HCT116 (cell line): ENCODE results near the gene TAF4B. TPM values are rescaled to one million over a fixed set of nuclear protein-coding genes. Genes with fewer than 3 reads are reported as not detected.

Source experiments
- ATAC-seq: fragments of 200-7000 bp; cut with Tn5 transposase; 2 replicates; pipeline ENCODE4 v1.9.1; 2020; ENCODE audit warnings: mild to moderate bottlenecking, moderate library complexity
- BruUV-seq: library from RNA; stranded (reverse); fragments of 400-500 nt; replicated peaks from 2 replicates; lab custom pipeline; 2021; lab: Mats Ljungman, UMichigan
- CTCF ChIA-PET: fragments of 300-600 bp; sonication (Branson Sonifier 250); formaldehyde crosslinking; loops from one replicate; lab custom pipeline; 2021; ENCODE audit warnings: antibody characterized with exemption; lab: Charles Lee
- POLR2A ChIA-PET: fragments of 300-600, 350-600 bp; sonication (Branson Sonifier 250); formaldehyde crosslinking; loops from one replicate; lab custom pipeline; 2021; ENCODE audit warnings: antibody characterized with exemption; lab: Charles Lee
- RAD21 ChIA-PET, 2 experiments: fragments of 300-600 bp; sonication (Branson Sonifier 250); formaldehyde crosslinking; loops; one replicate each; lab custom pipeline; 2023; ENCODE audit warnings: low total read pairs in 2 of 2; ENCODE audit not compliant: uncharacterized antibody in 2 of 2, unreplicated experiment in 2 of 2, low non-redundant PET in 1 of 2; lab: Charles Lee
- DNase-seq: peaks from one replicate; pipeline ENCODE4 v3.0.0-alpha.2; 2010; ENCODE audit warnings: low read depth, low spot score
- H2AFZ ChIP-seq: fragments of 200-600 bp; shearing (Covaris generic), sonication (generic); 2 replicates; pipeline ENCODE4 v1.6.1; 2017; ENCODE audit warnings: low read depth, mixed run types, mixed read lengths, antibody characterized with exemption, low read length; ENCODE audit not compliant: poor library complexity, severe bottlenecking
- H3K27ac ChIP-seq: 2 replicates; pipeline ENCODE4 v1.5.1; 2012; ENCODE audit warnings: low read depth, low read length
- H3K27me3 ChIP-seq: fragments of 200-600 bp; sonication (generic); 2 replicates; pipeline ENCODE4 v1.6.1; 2016; ENCODE audit warnings: mixed run types, low read length, mixed read lengths; ENCODE audit not compliant: insufficient read depth
- H3K36me3 ChIP-seq, 2 experiments: fragments of 200-500 bp in 1 of 2; fragments of 200-600 bp in 1 of 2; sonication (Bioruptor generic) in 1 of 2; sonication (generic) in 1 of 2; 2 replicates each; pipeline versions ENCODE4 v1.5.1 to v1.6.1; 2014 to 2016; ENCODE audit warnings: low read length in 2 of 2, inconsistent platforms in 1 of 2, mixed read lengths in 1 of 2, mixed run types in 1 of 2; ENCODE audit not compliant: insufficient read depth in 2 of 2, control insufficient read depth in 1 of 2
- H3K4me1 ChIP-seq, 2 experiments: fragments of 200-600 bp in 1 of 2; sonication (generic) in 1 of 2; 2 replicates each; pipeline versions ENCODE4 v1.5.1 to v1.6.1; 2012 to 2017; ENCODE audit warnings: low read length in 2 of 2, inconsistent platforms in 1 of 2, mild to moderate bottlenecking in 1 of 2, mixed read lengths in 1 of 2, mixed run types in 1 of 2, moderate library complexity in 1 of 2; ENCODE audit not compliant: insufficient read depth in 2 of 2, control insufficient read depth in 1 of 2
- H3K4me2 ChIP-seq: fragments of 200-600 bp; sonication (generic); 2 replicates; pipeline ENCODE4 v1.6.1; 2017; ENCODE audit warnings: mixed run types, low read length, mixed read lengths
- H3K4me3 ChIP-seq, 2 experiments: fragments of 200-600 bp in 1 of 2; sonication (generic) in 1 of 2; replicated peaks in 1 of 2; 2 replicates each; pipeline ENCODE4 v1.5.1; 2011 to 2016; ENCODE audit warnings: low read length in 2 of 2, control low read depth in 1 of 2, low read depth in 1 of 2, mild to moderate bottlenecking in 1 of 2, mixed read lengths in 1 of 2, mixed run types in 1 of 2
- H3K79me2 ChIP-seq: fragments of 200-600 bp; sonication (generic); 2 replicates; pipeline ENCODE4 v1.6.1; 2017; ENCODE audit warnings: mild to moderate bottlenecking, mixed run types, low read length, moderate library complexity, mixed read lengths; ENCODE audit not compliant: insufficient read depth
- H3K9ac ChIP-seq: fragments of 200-600 bp; sonication (generic); 2 replicates; pipeline ENCODE4 v1.6.1; 2016; ENCODE audit warnings: low read length, mixed read lengths
- H3K9me2 ChIP-seq: fragments of 200-600 bp; sonication (generic), shearing (Covaris generic); 2 replicates; pipeline ENCODE4 v1.6.1; 2017; ENCODE audit warnings: mixed run types, mild to moderate bottlenecking, moderate library complexity; ENCODE audit not compliant: insufficient read depth
- H3K9me3 ChIP-seq, 2 experiments: fragments of 200-500 bp in 1 of 2; fragments of 200-600 bp in 1 of 2; sonication (Bioruptor generic) in 1 of 2; sonication (generic) in 1 of 2; 2 replicates each; pipeline ENCODE4 v1.6.1; 2014 to 2017; ENCODE audit warnings: low read length in 2 of 2, mixed read lengths in 2 of 2, inconsistent platforms in 1 of 2, low read depth in 1 of 2, mild to moderate bottlenecking in 1 of 2, mixed run types in 1 of 2, moderate library complexity in 1 of 2; ENCODE audit not compliant: control insufficient read depth in 1 of 2, insufficient read depth in 1 of 2
- H4K20me1 ChIP-seq: fragments of 200-600 bp; sonication (generic), shearing (Covaris generic); 2 replicates; pipeline ENCODE4 v1.6.1; 2017; ENCODE audit warnings: mixed run types, mild to moderate bottlenecking, moderate library complexity; ENCODE audit not compliant: insufficient read depth
- CBX3 ChIP-seq: IDR thresholded peaks from 2 replicates; pipeline ENCODE4 v1.6.1; 2012; ENCODE audit warnings: low read depth
- EGR1 ChIP-seq: IDR thresholded peaks from 2 replicates; pipeline ENCODE4 v1.6.1; 2012; ENCODE audit warnings: low read depth
- ELF1 ChIP-seq: IDR thresholded peaks from 2 replicates; pipeline ENCODE4 v1.6.1; 2012; ENCODE audit warnings: low read depth, borderline replicate concordance
- EZH2 ChIP-seq: fragments of 200-600 bp; sonication (generic); IDR thresholded peaks from 2 replicates; pipeline ENCODE4 v1.6.1; 2017; ENCODE audit warnings: antibody characterized with exemption, mixed run types
- EZH2phosphoT487 ChIP-seq: fragments of 200-600 bp; IDR thresholded peaks from 2 replicates; pipeline ENCODE4 v1.6.1; 2018; ENCODE audit warnings: antibody characterized with exemption, borderline replicate concordance
- JUND ChIP-seq: IDR thresholded peaks from 2 replicates; pipeline ENCODE4 v1.6.1; 2012
- MAX ChIP-seq: IDR thresholded peaks from 2 replicates; pipeline ENCODE4 v1.6.1; 2012
- POLR2A ChIP-seq: IDR thresholded peaks from 2 replicates; pipeline ENCODE4 v1.7.0; 2011; ENCODE audit warnings: borderline replicate concordance; ENCODE audit not compliant: insufficient read depth, insufficient read length; ENCODE audit errors: extremely low read depth
- POLR2AphosphoS5 ChIP-seq: IDR thresholded peaks from 2 replicates; pipeline ENCODE4 v1.6.1; 2011; ENCODE audit warnings: mild to moderate bottlenecking, low read depth, low read length, moderate library complexity
- REST ChIP-seq: IDR thresholded peaks from 2 replicates; pipeline ENCODE4 v1.6.1; 2012; ENCODE audit warnings: low read depth
- SIN3A ChIP-seq: IDR thresholded peaks from 2 replicates; pipeline ENCODE4 v1.6.1; 2012; ENCODE audit warnings: low read depth
- SP1 ChIP-seq: IDR thresholded peaks from 2 replicates; pipeline ENCODE4 v1.6.1; 2012; ENCODE audit warnings: low read depth
- SRF ChIP-seq: IDR thresholded peaks from 2 replicates; pipeline ENCODE4 v1.6.1; 2012; ENCODE audit warnings: low read depth
- YY1 ChIP-seq: IDR thresholded peaks from 2 replicates; pipeline ENCODE4 v1.6.1; 2011; ENCODE audit warnings: low read length, low read depth, moderate library complexity, mild to moderate bottlenecking; ENCODE audit not compliant: insufficient replicate concordance; ENCODE audit errors: extremely low read depth
- ZBTB33 ChIP-seq: IDR thresholded peaks from 2 replicates; pipeline ENCODE4 v1.6.1; 2011; ENCODE audit warnings: mild to moderate bottlenecking, low read length, moderate library complexity; ENCODE audit not compliant: insufficient replicate concordance; ENCODE audit errors: extremely low read depth
- ZFX ChIP-seq: fragments of 450-650 bp; IDR thresholded peaks from 2 replicates; pipeline ENCODE4 v1.6.1; 2017
- ZNF274 ChIP-seq: fragments of 200-500 bp; sonication (Bioruptor generic); IDR thresholded peaks from 2 replicates; pipeline ENCODE4 v1.6.1; 2014; ENCODE audit warnings: mild to moderate bottlenecking, low read depth, low read length, inconsistent platforms
- intact Hi-C: fragments of 100-400 bp; cut with micrococcal nuclease; formaldehyde crosslinking; loops from 2 replicates; pipeline ENCODE4 v1.10.0; 2022
- total RNA-seq: library from RNA; stranded (reverse); gene quantifications from one replicate; pipeline ENCODE4 v1.2.1, GENCODE V29; 2021; ENCODE audit not compliant: unreplicated experiment
- TF ChIP-seq, protein P1 (sequence below): IDR thresholded peaks from 2 replicates; pipeline ENCODE4 v1.6.1; 2012

TAF4B gene
- total RNA-seq, 1 experiment from 2014 or later: 17.8 TPM

DNA sequence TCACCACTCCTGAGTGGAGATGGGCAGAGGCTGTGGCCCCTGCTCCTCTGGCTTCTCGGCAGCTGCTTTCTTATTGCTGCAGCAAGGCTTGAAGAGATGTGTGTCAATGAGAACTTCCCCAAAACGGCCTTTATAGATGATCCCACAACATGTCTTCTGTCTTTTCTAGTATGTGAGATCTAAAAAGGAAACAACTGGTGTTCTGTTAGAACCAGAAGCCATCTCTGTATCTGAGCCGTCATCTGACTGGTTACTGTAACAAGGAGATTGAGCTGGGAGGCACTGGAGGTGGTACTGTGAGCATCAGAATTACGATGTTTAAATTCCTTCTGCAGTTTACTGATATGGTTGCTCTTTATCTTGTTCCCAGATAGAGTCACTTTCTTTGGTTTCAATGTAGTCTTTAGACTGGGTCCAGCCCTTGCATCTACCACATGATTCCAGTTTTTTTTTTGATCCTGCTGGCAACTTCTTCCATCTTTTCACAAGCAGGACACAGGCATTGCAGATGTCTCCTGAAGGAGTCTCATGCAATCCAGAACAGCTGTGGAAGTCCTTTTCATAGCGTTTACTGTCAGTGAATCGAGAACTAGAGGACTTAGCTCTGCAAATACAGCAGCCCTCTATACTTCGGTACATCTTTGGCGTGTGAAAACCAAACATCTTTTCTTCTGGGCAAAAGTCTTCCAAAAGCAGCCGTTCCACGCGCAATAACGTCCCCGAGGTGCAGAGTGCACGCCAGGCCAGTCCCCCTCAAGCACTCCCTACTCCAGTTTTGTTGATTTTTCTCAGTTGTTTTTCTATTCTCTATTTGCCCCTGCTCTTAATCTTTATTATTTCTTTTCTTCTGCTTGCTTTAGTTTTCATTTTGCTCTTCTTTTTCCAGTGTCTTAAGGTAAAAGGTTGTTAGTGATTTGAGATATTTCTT is 29.7 kb downstream of the TAF4B start:
- ATAC-seq (no peak), DNase-seq (no peak)
- CTCF ChIA-PET: no interaction called here
- no peak overlapping the region for H3K9ac ChIP-seq
- H4K20me1 ChIP-seq: 0 out of 2 replicates have a peak, but pooled peaks cover 2% of the 10 kb centered on the region
- no peak overlapping the region for H2AFZ ChIP-seq
- H3K9me3 ChIP-seq: no peaks in the 10 kb centered on the region
- RAD21 ChIA-PET: no interaction called here
- H3K4me3 ChIP-seq: no peak overlapping the region
- POLR2A ChIA-PET: no interaction called here
- H3K36me3 ChIP-seq: no peaks in the 10 kb centered on the region
- no peaks in the 10 kb centered on the region for H3K4me1 ChIP-seq
- no TSS peak for BruUV-seq
- no peak for TF ChIP-seq EZH2phosphoT487
- no peak for TF ChIP-seq EZH2
- TF ChIP-seq CBX3: no peak
- no peak for TF ChIP-seq YY1
- TF ChIP-seq MAX: no peak
- TF ChIP-seq SP1: no peak
- TF ChIP-seq, protein P1, sequence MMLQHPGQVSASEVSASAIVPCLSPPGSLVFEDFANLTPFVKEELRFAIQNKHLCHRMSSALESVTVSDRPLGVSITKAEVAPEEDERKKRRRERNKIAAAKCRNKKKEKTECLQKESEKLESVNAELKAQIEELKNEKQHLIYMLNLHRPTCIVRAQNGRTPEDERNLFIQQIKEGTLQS: no peak
- no peak for TF ChIP-seq ELF1
- TF ChIP-seq SRF: no peak
- TF ChIP-seq ZBTB33: no peak
- no peak for TF ChIP-seq EGR1
- TF ChIP-seq REST: no peak
- no peak for TF ChIP-seq POLR2A
- no peak for TF ChIP-seq SIN3A
- TF ChIP-seq JUND: no peak
- TF ChIP-seq ZNF274: no peak
- TF ChIP-seq POLR2AphosphoS5: no peak
- TF ChIP-seq ZFX: no peak
- no peaks in the 10 kb centered on the region for H3K9me2 ChIP-seq
- intact Hi-C loops: no loop called here
- no peak overlapping the region for H3K27ac ChIP-seq
- H3K4me2 ChIP-seq: no peak overlapping the region
- H3K79me2 ChIP-seq: peaks cover 77% of the 10 kb centered on the region
- H3K27me3 ChIP-seq: no peaks in the 10 kb centered on the region
